NCI-H2196 treated with DMSO at 0.1 percent for 48 hours (cell line): ENCODE measurements around the gene SLC25A21.

Experiments
- DNase-seq: peaks from one replicate; lab custom pipeline; 2025; ENCODE audit not compliant: unreplicated experiment; lab: John Stamatoyannopoulos, UW

Gene SLC25A21

GRCh38 chr14:36657399-36658122 lies 514.8 kb downstream of the SLC25A21 start:
- DNase-seq = no peak

GRCh38 chr14:36656687-36657398 lies 515.6 kb downstream of the SLC25A21 start:
- no peak for DNase-seq

- peak; percentile 36 for DNase-seq
Measured at GRCh38 chr14:36655963-36656686, 516.3 kb downstream of the SLC25A21 start.

- DNase-seq = no peak
Measured at GRCh38 chr14:36655571-36655962, 516.8 kb downstream of the SLC25A21 start.

GRCh38 chr14:36654794-36655381 lies 517.5 kb downstream of the SLC25A21 start:
- DNase-seq = no peak

- DNase-seq = no peak
Measured at GRCh38 chr14:36653962-36654793, 518.2 kb downstream of the SLC25A21 start.

GRCh38 chr14:36653413-36653812 lies 519.0 kb downstream of the SLC25A21 start:
- DNase-seq = no peak

- no peak for DNase-seq
Measured at GRCh38 chr14:36652542-36653201, 519.7 kb downstream of the SLC25A21 start.

- no peak for DNase-seq
Measured at GRCh38 chr14:36649872-36650650, 522.3 kb downstream of the SLC25A21 start.

- DNase-seq = peak; percentile 62
Measured at GRCh38 chr14:36647824-36648753, 524.3 kb downstream of the SLC25A21 start.

- DNase-seq = no peak
Measured at GRCh38 chr14:36647417-36647823, 525.0 kb downstream of the SLC25A21 start.

- peak; percentile 24 for DNase-seq
Measured at GRCh38 chr14:36646664-36647416, 525.6 kb downstream of the SLC25A21 start.

GRCh38 chr14:36633580-36633979 lies 538.8 kb downstream of the SLC25A21 start:
- DNase-seq = no peak
